Measurements from ENCODE around the gene CSNK1E. TPM values are rescaled to one million over a fixed set of nuclear protein-coding genes. Genes with fewer than 3 reads are reported as not detected.

The CSNK1E gene
- total and polyA plus RNA-seq, 9 of the 15 experiments (the other 6 are each of a cell fraction or from before 2014, with no cell fraction given), result 2.7 to 70.0 (median 41.3) TPM

- TF ChIP-seq ZNF609 (CRISPR knock-in tag; IDR thresholded peaks at IDR 0.05; ENCODE audit: borderline replicate concordance) (no peak), HSF4 (CRISPR knock-in tag; IDR thresholded peaks at IDR 0.05; ENCODE audit: borderline replicate concordance) (no peak), ELF2 (CRISPR knock-in tag; IDR thresholded peaks at IDR 0.05) (no peak), ETS1 (conservative IDR thresholded peaks at IDR 0.05; ENCODE audit: control insufficient read depth, low read depth, low read length) (no peak), DEAF1 (CRISPR knock-in tag; IDR thresholded peaks at IDR 0.05) (no peak), DMBX1 (CRISPR knock-in tag; IDR thresholded peaks at IDR 0.05; ENCODE audit: borderline replicate concordance) (peak; percentile 49; the same call in 1 of the 2 replicates), CAMTA2 (CRISPR knock-in tag; conservative IDR thresholded peaks at IDR 0.05) (no peak), MCM5 (IDR thresholded peaks at IDR 0.05; ENCODE audit: low read depth) (no peak), PURB (CRISPR knock-in tag; IDR thresholded peaks at IDR 0.05; ENCODE audit: low read depth) (no peak), HNRNPK (IDR thresholded peaks at IDR 0.05; ENCODE audit: low read depth, low read length, poor library complexity, severe bottlenecking) (no peak), CHD4 (IDR thresholded peaks at IDR 0.05; ENCODE audit: insufficient read depth, insufficient replicate concordance, low read depth, low read length, poor library complexity, severe bottlenecking) (no peak), YY1 (IDR thresholded peaks at IDR 0.05; ENCODE audit: borderline replicate concordance in 1 of 3, control insufficient read depth in 1 of 3, extremely low read depth in 1 of 3, insufficient read depth in 3 of 3, insufficient read length in 1 of 3, insufficient replicate concordance in 2 of 3, low read depth in 1 of 3, low read length in 2 of 3) (no peak), TCFL5 (CRISPR knock-in tag; conservative IDR thresholded peaks at IDR 0.05) (no peak)
- TF ChIP-seq, protein P1, sequence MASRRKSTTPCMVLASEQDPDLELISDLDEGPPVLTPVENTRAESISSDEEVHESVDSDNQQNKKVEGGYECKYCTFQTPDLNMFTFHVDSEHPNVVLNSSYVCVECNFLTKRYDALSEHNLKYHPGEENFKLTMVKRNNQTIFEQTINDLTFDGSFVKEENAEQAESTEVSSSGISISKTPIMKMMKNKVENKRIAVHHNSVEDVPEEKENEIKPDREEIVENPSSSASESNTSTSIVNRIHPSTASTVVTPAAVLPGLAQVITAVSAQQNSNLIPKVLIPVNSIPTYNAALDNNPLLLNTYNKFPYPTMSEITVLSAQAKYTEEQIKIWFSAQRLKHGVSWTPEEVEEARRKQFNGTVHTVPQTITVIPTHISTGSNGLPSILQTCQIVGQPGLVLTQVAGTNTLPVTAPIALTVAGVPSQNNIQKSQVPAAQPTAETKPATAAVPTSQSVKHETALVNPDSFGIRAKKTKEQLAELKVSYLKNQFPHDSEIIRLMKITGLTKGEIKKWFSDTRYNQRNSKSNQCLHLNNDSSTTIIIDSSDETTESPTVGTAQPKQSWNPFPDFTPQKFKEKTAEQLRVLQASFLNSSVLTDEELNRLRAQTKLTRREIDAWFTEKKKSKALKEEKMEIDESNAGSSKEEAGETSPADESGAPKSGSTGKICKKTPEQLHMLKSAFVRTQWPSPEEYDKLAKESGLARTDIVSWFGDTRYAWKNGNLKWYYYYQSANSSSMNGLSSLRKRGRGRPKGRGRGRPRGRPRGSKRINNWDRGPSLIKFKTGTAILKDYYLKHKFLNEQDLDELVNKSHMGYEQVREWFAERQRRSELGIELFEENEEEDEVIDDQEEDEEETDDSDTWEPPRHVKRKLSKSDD (conservative IDR thresholded peaks at IDR 0.05; ENCODE audit: low read length), result no peak
- TF ChIP-seq, protein P2, sequence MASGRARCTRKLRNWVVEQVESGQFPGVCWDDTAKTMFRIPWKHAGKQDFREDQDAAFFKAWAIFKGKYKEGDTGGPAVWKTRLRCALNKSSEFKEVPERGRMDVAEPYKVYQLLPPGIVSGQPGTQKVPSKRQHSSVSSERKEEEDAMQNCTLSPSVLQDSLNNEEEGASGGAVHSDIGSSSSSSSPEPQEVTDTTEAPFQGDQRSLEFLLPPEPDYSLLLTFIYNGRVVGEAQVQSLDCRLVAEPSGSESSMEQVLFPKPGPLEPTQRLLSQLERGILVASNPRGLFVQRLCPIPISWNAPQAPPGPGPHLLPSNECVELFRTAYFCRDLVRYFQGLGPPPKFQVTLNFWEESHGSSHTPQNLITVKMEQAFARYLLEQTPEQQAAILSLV (tag; IDR thresholded peaks at IDR 0.05), result no peak
Observed at GRCh38 chr22:38266120-38266519, 51.1 kb downstream of the CSNK1E start (continued).
